Suppressor macrophage (primary cell): ENCODE data around the gene ZMAT3.

Source experiments
- DNase-seq, 4 experiments: peaks; one replicate each; pipeline ENCODE4 v3.0.0-alpha.2; 2020 to 2022

Gene ZMAT3

DNA sequence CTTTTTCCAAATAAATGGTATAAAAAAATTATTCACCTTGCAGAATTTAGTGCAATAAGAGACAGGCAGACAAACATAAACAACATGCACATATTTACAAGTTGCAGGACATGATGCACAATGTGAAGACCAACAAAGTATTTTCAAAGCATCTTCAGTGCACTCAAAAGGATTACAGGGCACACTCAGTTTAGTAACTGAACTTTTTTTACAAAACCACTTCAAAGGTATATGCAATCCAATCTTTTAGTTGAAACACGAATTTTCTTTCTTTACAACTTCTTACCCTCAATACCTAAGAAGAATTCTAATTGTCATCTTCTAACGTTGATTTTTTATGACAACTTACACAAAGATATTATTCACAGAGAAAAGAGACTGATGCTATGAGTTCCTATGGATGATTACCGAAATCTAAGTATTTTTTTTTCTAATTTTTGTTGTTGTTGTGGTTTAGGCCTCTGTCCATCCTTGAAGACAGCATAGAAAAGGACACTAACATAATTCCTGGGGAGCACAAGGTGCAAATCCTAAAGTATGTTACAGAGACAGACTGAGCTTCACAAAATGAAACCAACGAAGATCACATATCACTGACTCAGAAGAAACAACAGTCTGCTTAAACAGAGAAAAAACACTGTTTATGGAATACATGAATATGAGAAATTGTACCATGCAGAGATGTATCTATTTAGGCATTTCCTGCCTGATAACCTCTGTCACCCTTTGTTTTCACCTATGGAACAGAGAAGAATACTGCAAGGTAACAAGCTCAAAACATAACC, 50.3 kb downstream of the ZMAT3 start:
- no peak for DNase-seq

DNA sequence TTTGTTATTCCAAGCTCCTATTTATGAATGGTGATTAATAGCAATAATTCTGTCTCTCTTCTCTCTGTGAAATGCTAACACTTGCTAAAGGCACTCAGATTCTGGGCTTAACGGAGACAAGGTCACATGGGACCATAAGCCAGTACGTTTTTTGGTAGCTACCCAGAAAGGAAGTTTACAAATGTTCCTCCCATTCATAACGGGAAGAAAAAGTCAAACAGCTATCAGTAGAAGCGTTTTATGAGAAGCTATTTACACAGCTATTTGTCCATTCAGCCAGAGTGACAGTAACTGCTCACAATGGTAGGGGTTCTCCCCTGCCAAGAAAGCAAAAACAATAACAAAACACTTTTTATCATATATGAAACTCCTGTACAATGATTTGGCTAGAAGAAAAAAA, 51.5 kb downstream of the ZMAT3 start:
- DNase-seq, result peak in 2 of 4 experiments; percentile 10 to 17

DNA sequence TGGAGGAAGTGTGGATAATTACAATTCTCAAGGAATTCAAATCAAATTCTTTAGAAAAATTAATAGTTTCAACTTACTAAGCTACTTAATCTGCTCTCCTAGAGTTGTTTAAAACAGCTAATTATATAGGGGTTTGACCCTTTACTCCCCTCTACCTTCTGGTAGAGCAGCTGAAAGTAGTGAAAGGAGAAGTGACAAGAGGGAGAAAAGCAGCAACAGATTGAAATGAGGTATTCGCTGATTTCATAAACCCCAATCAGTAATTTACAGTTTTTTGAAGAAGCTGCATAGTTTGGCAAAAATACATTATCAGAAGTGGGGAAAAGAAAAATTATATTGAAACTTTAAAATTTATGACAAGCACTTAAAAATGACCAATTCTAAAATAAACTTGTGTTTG, 52.8 kb downstream of the ZMAT3 start:
- DNase-seq, result no peak

DNA sequence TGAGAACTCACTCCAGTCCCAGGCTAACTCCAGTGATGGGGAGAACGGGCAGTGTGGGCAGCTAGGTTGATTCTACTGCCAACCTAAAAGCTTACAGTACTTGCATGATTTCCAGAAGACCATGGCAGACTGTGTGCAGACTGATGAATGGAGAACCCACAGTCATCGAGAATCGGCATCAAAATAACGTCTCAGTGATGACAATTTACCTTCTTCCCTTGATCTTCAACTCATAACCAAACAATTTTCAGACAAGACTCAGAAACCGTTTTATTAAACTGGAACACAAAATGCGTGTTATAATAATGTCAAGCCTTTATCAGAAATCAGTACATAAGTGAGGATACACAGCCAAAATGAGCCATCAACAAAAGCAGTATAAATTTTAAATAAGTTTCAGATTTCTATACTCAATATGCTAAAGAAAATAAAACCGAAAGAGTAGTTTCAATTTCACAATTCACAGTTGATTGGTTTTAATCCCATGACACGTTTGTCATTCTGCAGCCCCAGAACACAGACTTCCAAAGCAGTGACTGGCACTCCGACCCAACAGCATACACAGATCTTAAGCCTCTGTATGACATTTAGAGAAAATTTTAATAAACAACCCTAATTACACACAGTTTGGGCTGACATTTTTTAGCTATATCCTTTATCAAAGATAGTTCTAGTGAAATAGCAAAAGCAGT, 54.5 kb downstream of the ZMAT3 start:
- DNase-seq, result no peak

DNA sequence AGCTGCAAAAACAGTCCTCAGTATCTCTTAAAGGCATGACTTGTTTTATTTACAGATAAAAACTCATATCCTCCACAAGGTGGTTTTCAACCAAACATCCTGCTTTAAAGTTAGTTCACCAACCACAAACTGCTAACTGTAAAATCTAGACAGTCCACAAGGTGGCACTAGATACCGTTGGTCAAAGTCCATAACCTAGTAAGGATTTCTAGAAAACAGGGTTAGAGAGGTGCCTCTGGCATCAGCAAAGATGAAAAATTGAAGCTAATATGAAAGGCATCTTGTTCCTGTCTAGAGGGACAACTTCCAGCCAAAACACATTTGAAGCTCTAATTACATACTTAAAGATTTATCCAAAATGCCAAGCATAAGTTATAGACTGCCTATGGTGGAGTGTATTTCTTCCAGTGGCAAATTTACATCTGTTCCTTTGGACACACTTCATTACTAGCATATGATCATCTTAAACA, 56.0 kb downstream of the ZMAT3 start:
- peak; percentile 70 to 86 (median 80) for DNase-seq

DNA sequence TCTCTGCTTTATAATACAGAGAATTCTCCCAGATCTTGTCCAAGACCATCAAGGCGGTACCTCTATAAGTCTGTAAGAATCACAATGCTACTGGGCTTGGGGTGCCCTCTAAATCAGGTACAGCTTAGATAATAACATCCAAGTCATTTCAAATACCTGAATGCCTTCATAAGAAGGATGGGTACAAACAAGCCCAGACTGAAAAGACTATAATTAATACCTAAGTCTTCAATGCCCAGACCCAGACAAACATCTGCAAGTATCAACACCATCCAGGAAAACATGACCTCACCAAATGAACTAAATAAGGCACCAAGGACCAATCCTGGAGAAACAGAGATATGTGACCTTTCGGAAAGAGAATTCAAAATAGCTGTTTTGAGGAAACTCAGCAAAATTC, 65.9 kb downstream of the ZMAT3 start:
- no peak for DNase-seq

DNA sequence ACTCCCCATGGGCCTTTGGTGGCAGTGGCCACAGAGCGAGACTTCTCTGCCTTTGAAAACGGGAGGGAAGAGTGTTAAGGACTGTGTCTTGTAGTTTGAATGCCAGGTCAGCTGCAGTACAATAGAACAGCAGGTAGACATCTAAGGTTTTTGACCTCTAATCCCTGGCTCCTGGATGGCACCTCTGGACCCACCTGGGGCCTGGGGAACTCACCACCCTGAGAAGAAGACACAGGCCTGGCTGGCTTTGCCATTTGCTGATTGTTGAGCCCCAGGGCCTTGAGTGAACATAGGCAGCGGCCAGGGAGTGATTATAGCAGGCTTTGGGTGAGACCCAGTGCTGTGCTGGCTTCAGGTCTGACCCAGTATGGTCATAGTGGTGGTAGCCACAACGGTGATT, 66.4 kb downstream of the ZMAT3 start:
- no peak for DNase-seq

DNA sequence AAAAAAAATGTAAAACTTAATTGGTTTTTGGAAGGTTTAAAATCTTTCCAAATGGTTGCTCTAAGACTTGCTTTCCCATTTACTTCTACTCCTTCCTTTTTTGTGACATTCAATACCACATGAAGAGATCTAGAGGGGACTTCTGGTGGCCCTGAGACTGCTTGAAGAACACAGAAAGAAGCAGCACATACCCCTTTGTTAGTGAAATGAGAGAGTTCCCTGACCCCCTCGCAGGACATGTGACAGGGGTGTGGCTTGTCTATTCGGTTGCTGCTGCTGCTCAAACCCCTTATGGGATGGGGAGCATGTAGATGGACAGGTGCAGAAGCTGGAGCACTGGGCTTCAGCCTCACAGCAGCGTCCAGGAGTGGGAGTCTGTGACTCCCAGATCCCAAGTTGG, 71.0 kb downstream of the ZMAT3 start:
- no peak for DNase-seq

DNA sequence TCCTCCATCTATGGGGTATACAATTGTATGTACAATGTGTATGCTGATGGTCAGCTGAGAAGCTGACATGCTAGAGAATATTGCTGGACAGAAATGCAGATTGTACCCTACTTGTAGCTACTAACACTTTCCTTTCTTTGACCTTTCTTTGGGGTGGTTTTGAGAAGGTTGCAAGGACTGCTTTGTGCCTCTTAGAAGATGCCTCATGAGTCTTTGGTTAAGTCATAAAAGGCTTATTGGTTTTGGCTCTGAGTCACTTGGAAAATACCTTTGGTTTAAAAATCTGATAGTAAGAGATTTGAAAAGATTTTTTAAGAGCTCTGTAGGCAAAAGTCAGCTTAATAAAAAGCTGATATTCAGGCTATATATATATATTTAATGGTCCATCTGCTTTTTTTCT, 71.5 kb downstream of the ZMAT3 start:
- DNase-seq, result no peak

DNA sequence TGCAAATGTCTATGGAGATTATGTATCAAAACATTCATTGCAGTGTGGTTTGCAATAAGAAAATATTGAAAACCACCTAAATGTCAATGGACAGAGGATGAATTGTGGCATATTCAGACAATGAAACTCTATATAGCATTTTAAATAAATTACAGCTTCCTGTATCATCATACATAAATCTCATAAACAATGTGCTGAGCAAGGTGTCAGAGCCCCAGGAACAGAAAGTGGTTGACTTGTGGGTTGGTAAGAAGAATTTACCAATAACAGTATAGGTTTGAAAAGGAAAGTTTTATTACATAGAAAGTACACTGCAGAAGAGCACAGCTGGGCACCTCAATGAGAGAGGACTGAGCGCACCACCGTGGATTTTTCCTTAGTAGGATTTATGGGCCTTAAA, 75.2 kb downstream of the ZMAT3 start:
- DNase-seq, result no peak

DNA sequence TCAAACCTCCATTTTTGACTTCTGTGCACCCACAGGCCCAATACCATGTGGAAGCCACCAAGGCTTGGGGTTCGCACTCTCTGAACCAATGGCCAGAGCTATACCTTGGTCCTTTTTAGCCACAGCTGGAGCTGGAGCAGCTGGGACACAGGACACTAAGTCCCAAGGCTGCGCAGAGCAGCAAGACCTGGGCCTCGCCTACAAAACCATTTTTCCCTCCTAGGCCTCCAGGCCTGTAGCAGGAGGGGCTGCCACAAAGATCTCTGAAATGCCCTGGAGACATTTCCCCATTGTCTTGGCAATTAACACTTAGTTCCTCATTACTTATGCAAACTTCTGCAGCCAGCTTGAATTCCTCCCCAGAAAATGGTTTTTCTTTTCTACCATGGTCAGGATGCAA, 81.3 kb downstream of the ZMAT3 start:
- no peak for DNase-seq

DNA sequence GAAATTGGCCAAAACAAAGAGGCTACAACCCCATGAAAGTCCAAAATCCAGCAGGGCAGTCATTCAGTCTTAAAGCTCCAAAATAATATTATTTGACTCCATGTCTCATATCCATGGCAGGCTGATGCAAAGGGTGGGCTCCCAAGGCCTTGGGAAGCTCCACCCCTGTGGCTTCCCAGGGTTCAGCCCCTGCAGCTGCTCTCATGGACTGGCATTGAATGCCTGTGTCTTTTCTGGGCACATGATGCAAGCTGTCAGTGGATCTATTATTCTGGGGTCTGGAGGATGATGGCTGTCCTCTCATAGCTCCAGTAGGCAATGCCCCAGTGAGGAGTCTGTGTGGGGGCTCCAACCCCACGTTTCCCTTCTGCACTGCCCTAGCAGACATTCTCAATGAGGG, 81.8 kb downstream of the ZMAT3 start:
- no peak for DNase-seq

DNA sequence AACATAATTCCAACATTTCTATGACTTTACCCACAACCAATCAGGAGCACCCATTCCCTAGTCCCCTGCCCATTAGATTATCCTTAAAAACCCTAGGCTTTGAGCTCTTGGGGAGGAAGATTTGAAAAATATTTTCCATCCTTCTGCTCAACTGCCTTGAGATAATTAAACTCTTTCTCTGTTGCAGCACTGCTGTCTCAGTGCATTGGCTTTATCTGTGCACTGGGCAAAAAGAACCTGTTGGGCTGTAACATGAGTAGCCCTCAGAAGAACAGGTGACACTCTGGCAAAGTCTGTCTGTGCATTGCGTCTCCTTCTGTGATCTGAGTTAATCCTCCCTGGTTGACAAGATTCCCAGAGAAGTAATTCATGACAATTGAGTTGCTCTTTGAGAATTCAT, 83.9 kb downstream of the ZMAT3 start:
- DNase-seq, result no peak

DNA sequence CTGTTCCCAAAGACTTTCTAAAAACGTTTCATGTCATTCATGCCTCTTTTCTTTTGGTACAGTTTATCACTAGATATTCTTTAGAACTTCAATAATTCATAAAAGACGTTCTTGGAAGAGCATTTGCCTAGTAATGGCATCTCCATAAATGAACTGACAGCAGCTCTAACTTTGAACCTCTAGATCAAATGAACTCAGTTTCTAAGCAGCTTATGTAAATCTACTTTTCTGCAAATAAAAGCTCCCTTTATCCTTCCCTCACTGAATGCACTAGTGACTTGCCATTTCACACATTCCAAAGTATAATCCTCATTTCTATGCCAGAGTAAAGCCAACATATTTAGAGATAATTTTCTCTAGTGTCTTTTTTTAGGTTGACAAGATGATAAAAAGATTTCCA, 85.2 kb downstream of the ZMAT3 start:
- DNase-seq, result no peak

DNA sequence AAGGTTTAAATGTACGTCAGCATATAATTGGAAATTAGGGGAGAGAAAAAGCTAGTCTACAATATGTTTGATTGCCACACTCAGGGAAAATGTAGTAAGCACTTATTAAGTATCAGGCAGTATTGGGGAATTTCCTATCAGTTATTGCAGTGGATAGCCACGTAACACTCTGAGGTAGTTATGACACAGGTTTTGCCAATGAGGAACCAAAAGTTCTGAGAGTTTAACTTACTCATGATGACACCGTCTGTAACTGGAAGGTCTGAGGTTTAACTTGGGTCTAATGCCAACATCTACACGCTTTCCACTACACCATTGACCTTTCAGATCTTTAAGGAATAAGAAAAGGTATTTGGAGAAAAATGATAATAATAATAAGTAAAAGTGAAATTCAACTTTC, 89.5 kb downstream of the ZMAT3 start:
- DNase-seq, result peak in 2 of 4 experiments; percentile 2 to 18

DNA sequence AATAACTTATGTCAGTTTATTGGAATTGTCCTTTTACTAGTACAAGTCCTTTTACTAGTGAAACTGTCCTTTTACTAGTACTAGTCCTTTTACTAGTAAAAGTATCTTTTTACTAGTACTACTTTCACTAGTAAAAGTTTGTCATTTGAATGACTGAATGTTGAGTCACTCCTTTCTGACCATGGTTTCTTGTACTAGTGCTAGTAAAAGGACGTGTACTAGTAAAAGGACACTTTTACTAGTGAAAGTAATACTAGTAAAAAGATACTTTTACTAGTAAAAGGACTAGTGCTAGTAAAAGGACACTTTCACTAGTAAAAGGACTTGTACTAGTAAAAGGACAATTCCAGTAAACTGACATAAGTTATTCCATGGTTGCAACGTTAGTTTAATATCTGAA, 96.3 kb downstream of the ZMAT3 start:
- no peak for DNase-seq

DNA sequence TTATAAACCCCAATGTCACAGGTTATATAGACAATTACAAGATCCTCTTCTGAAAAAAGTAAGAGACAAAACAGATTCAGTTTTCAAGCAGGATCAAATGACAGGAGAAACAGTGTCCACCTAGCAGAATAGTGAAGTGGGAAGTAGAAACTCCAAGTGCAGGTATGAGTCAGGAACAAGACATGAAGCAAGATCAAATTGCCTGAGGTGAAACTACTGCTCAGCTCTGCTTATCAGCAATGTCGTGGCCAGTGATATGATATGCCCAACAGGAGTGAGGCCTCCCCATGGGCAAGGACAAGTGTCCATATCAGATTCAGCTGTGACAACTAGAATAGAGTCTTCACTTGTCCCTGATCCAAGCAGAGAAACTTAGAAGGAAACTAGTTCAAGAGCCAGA, 100.0 kb downstream of the ZMAT3 start:
- no peak for DNase-seq

DNA sequence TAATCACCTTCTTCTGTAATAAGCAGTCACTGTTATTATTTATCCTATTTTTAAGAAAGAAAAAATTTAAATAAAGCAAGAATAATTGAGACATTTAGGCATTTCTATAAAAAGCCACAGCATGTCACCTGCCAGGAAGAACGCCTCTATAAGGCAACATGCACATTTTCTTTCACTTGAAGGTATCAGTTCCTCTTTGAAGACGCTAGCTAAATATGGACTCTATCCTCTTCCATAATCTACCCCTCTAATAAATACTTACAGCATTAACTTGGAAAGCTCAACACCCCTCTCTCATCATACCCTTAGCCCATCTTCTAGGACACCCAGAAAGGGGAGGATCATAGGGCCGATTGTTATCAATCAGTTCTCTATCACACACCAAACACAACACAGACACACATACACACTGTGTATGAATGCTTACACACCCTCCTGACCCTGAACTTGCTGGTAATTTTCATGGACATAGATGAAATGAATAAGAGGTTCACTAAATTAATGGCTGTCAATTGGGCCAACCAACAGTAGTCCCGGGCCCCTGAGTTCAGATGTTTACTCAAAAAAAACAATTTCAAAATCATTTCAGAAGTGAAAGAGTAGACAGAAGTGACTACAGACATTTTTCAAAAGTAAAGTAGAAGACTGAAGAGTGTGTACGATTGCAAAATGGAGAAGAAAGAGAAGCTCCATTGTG, 102.5 kb downstream of the ZMAT3 start:
- peak in 1 of 4 experiments; percentile 1 for DNase-seq
